GM12872 (cell line): ENCODE data around the gene MTFR2.

ENCODE experiments used
- TF ChIP-seq, protein P1 (sequence below): IDR thresholded peaks from 3 replicates; pipeline ENCODE4 v1.5.1; 2011; ENCODE audit warnings: low read depth, mild to moderate bottlenecking, low read length, moderate library complexity; ENCODE audit not compliant: insufficient read depth

Gene MTFR2

DNA sequence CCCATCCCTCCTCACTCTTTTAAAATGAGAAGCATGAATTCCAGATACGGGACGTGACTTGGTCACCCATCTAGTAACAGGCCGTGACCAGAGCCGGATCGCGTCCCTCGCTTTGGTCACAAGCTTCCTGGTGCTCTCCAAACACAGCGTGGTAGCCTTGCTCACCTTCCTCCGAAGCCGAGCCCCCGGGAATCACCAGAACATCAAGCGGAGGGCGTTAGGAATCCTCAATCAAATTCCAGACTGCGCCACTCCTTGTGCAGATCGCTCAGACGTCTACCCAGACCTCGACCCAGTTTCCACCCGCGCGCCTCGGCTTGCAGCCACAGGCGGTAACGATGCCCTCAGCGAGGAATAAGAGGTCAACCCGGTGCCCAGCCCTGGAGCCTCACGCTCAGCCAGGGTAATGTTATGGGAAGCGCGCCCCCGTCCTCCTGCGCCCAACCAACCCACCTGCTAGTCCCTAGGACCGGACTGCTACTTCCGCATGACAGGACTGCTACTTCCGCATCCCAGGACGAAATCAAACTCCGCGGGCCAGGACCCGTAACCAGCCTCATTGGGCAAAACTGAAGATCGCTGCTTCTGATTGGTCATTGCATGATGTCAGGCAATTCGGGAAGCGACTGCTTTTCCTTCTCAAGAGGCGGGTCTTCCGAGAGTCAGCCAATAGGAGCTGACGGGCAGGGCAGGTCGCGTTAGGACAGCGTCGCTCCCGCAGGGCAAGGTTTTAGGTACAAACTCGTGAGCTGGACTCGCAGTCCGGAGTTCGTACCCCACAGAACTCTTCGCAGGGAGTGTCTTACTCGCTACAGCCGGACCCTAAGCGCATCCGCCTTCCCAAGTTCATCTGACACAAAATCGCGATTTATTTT is at the start of gene MTFR2:
Gene MTFR2 (minus strand): TSS at position 501 of the 875 bp plus-strand sequence. CDS start 1,212 bp downstream, outside the sequence.
- TF ChIP-seq, protein P1, sequence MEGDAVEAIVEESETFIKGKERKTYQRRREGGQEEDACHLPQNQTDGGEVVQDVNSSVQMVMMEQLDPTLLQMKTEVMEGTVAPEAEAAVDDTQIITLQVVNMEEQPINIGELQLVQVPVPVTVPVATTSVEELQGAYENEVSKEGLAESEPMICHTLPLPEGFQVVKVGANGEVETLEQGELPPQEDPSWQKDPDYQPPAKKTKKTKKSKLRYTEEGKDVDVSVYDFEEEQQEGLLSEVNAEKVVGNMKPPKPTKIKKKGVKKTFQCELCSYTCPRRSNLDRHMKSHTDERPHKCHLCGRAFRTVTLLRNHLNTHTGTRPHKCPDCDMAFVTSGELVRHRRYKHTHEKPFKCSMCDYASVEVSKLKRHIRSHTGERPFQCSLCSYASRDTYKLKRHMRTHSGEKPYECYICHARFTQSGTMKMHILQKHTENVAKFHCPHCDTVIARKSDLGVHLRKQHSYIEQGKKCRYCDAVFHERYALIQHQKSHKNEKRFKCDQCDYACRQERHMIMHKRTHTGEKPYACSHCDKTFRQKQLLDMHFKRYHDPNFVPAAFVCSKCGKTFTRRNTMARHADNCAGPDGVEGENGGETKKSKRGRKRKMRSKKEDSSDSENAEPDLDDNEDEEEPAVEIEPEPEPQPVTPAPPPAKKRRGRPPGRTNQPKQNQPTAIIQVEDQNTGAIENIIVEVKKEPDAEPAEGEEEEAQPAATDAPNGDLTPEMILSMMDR = no peak

DNA sequence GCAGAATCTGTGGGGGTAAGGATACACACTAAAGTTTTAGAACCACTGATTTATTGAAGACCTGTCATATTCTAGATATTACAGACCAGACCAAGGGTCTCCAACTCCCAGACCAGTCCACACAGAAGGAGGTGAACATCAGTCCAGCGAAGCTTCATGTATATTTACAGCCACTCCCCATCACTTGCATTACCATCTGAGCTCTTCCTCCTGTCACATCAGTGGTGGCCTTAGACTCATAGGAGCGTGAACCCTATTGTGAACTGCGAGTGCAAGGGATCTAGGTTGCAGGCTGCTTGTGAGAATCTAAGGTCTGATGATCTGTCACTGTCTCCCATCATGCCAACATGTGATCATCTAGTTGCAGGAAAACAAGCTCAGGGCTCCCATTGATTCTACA is 44.5 kb upstream of the MTFR2 start:
- TF ChIP-seq, protein P1 = no peak

DNA sequence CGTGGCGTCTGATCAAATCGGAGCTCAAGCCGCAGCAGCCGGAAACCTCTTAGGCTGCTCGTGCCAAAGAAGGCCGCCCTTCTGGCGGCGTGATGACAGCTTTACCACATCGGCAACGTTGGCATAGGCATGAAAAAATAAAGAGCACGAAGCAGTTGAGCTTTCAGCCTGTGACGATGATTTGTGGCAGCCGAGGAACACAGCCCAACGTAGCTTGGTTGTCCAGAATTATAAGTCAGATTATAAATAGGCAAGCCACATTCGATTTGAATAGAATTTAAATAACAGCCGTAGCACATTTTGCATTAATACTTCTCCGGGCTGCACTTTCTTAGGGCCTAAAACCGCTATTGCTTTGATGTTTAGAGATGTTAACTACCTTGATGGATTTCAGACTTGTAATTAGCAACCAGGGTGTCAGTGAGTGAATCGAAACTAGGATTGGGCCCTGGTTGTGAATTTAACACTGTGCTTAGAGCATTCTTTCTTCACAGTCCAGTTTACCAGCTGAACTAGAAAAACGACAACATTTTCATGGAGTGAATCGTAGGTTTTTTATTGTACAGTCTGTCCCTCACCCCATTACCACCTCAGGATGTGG is 40.4 kb upstream of the MTFR2 start:
- TF ChIP-seq, protein P1 = no peak

GRCh38 chr6:136289579-136290409 is 39.7 kb upstream of the MTFR2 start, which contains the start of gene BCLAF1:
Gene BCLAF1 (minus strand): TSS chr6:136289846. CDS start chr6:136279866, 9,980 bp downstream.
- TF ChIP-seq, protein P1 = no peak

- TF ChIP-seq, protein P1 = no peak
Observed at GRCh38 chr6:136289327-136289578, 39.1 kb upstream of the MTFR2 start.

DNA sequence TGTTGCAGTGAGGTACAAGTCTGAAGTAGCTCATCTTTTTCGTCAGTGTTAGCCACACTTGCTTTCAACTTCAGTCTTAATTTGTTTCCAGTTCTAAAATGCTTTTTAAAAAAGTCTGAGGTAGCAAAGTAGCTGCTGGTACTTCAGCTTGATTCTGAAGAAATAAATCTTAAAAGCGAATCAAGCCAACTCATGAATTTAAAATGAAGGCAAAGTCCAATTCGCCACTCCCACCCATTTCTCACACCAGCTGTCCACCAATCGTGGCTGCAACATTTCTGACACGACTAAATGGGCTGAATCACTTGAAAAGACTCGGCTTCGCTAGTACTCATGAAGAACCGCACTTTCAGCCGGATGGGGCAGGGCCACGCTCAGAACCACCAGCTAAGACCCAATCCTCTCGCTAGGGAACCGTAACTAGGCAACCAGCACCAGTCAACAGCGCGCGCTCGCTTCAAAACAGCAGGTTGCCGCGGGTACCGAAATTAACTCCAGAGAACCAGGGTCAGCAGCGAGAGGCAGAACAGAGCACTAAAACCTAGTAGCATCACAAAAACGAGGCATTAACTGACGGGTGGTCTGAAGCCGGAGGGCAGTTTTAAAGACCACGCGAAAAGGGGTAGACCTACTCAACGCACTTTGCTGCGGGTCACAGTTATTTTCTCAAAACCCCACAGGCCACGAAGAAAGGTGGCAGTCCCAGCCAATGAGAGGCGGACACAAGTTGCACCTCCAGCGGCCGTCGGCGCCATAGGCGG is 38.6 kb upstream of the MTFR2 start:
- TF ChIP-seq, protein P1 = peak; percentile 35; the same call in 1 of the 3 replicates
